ENCODE data around the gene FATE1. TPM values are rescaled to one million over a fixed set of nuclear protein-coding genes. Genes with fewer than 3 reads are reported as not detected.

FATE1 gene
- total and polyA plus RNA-seq, 2 experiments from 2014 or later = 0.15 TPM; not detected in 1

DNA sequence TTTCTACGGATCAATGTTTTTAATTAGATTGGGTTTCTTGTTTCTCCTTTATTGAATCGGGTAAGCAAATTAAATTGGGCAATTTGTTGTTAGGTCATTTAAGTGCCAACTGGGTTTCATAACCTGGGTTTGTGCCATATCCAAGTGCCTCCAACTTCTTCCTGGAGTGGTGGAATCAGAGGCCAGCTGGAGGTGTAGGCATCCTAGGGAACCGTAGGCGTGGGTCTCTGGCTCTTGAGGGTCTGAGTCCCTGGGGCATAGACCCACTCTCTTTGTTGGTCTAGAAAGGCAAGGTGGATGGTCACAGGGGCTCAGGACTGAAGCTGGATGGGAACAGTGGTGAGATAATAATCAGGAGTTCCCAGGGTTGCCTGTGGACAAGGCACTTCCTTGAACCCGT lies 37.0 kb downstream of the FATE1 start:
- TF ChIP-seq, protein P1, sequence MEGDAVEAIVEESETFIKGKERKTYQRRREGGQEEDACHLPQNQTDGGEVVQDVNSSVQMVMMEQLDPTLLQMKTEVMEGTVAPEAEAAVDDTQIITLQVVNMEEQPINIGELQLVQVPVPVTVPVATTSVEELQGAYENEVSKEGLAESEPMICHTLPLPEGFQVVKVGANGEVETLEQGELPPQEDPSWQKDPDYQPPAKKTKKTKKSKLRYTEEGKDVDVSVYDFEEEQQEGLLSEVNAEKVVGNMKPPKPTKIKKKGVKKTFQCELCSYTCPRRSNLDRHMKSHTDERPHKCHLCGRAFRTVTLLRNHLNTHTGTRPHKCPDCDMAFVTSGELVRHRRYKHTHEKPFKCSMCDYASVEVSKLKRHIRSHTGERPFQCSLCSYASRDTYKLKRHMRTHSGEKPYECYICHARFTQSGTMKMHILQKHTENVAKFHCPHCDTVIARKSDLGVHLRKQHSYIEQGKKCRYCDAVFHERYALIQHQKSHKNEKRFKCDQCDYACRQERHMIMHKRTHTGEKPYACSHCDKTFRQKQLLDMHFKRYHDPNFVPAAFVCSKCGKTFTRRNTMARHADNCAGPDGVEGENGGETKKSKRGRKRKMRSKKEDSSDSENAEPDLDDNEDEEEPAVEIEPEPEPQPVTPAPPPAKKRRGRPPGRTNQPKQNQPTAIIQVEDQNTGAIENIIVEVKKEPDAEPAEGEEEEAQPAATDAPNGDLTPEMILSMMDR (IDR thresholded peaks at IDR 0.05; ENCODE audit: low read depth, low read length) = no peak
- no peak overlapping the region for H3K27ac ChIP-seq
- H3K36me3 ChIP-seq = no peaks in the 10 kb centered on the region
- no peaks in the 10 kb centered on the region for H3K4me1 ChIP-seq (ENCODE audit: low read depth)
- no peak overlapping the region for H3K4me3 ChIP-seq
- no peaks in the 10 kb centered on the region for H3K27me3 ChIP-seq
- DNase-seq (ENCODE audit: low read depth in 1 of 2, low spot score in 1 of 2) = no peak
- H3K9me3 ChIP-seq (ENCODE audit: low read depth) = no peaks in the 10 kb centered on the region

DNA sequence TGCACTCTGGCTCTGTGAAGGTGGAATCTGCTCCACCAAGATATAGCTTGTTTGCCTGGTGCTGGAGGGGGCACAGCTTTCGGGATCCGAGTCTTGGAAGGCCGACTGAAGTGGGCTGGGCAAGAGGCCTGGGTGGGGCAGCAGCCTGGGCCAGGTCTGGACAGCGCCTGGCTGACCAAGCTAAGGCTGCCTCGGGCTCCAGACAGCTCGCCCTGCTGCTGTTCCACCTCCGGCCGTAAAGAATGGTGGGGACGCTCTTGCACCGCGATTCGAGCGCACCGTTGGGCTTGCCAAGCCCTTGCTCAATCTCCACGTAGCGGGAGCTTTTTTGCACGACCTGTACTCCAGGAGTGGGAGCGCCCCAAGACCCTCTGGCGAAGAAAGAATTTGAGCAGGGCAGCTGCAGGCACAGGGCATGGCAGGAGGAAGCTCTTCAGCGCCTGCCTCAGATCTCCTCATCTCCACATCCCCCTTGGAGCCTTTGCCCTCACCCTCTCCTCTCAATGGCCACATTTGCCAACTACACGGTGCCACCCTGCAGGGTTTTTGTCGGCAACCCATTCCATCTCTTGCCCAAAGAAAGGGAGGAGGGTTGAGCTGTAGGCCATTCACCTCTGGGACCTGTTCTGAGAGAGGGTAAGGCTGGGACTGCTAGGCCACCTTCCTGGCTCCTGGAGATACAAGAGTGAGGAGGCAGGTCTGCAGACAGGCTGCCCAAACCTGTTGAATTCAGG lies 37.6 kb downstream of the FATE1 start:
- Histone ChIP-seq H3K27ac (no peak overlapping the region), H3K4me3 (no peak overlapping the region), H3K4me1 (ENCODE audit: low read depth) (no peaks in the 10 kb centered on the region), H3K36me3 (no peaks in the 10 kb centered on the region), H3K27me3 (no peaks in the 10 kb centered on the region), H3K9me3 (ENCODE audit: low read depth) (no peaks in the 10 kb centered on the region)
- TF ChIP-seq, protein P1 (IDR thresholded peaks at IDR 0.05; ENCODE audit: low read depth, low read length) = peak; percentile 78
- peak; percentile 68 to 73 for DNase-seq (ENCODE audit: low read depth in 1 of 2, low spot score in 1 of 2)

DNA sequence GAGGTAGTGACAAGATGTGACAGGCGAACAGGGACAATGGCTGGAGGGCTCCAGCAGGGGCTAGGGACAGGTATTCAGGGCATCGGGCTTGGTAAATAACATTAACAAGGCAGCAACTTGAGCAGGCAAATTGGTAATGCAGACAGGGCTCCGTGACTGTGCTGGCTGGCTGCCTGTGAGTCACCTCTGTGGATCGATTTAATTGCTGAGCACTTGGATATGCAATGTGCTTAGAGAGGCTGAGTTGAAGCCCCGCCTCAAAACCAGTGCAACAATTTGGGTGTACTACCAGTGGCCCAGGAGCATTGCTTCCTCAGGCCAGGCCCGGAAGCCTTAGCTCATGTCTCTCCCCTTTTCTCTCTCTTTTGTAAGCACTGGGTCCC lies 38.2 kb downstream of the FATE1 start:
- no peaks in the 10 kb centered on the region for H3K9me3 ChIP-seq (ENCODE audit: low read depth)
- no peaks in the 10 kb centered on the region for H3K36me3 ChIP-seq
- H3K27ac ChIP-seq = no peak overlapping the region
- no peaks in the 10 kb centered on the region for H3K4me1 ChIP-seq (ENCODE audit: low read depth)
- peak in 1 of 2 donors; percentile 24 for DNase-seq (ENCODE audit: low read depth in 1 of 2, low spot score in 1 of 2)
- no peak overlapping the region for H3K4me3 ChIP-seq
- H3K27me3 ChIP-seq = no peaks in the 10 kb centered on the region
- TF ChIP-seq, protein P1 (IDR thresholded peaks at IDR 0.05; ENCODE audit: low read depth, low read length) = no peak

DNA sequence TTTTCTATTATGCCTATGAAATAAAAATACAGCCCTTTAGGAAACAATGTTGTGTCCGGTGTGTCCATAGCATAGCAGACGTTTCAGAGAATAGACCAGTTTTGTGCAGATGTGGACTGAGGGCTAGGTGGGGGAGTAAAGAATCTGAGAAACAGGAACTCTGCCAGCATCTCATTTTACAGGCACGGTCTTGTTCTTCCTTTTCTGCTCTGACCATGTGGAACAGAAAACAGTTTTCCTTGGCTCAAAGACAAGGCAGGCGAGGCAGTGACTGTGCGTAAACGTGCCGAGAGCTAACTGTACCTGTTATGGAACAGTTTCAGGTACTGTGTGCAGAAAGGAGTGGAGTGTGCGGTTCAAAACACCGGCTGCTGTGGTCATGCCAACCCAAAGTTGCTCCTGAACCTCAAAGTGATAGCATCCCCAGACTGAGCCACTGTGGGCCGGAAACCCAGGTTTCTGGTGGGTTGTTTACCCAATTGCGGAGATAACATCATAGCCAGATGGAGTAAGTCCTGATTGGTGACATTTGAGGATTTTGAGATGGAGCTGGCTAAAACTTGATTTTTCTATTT lies 38.9 kb downstream of the FATE1 start:
- no peak overlapping the region for H3K4me3 ChIP-seq
- no peaks in the 10 kb centered on the region for H3K9me3 ChIP-seq (ENCODE audit: low read depth)
- TF ChIP-seq, protein P1 (IDR thresholded peaks at IDR 0.05; ENCODE audit: low read depth, low read length) = no peak
- no peaks in the 10 kb centered on the region for H3K36me3 ChIP-seq
- H3K27ac ChIP-seq = no peak overlapping the region
- DNase-seq (ENCODE audit: low read depth in 1 of 2, low spot score in 1 of 2) = peak in 1 of 2 donors; percentile 57
- H3K4me1 ChIP-seq (ENCODE audit: low read depth) = no peaks in the 10 kb centered on the region
- H3K27me3 ChIP-seq = no peaks in the 10 kb centered on the region

DNA sequence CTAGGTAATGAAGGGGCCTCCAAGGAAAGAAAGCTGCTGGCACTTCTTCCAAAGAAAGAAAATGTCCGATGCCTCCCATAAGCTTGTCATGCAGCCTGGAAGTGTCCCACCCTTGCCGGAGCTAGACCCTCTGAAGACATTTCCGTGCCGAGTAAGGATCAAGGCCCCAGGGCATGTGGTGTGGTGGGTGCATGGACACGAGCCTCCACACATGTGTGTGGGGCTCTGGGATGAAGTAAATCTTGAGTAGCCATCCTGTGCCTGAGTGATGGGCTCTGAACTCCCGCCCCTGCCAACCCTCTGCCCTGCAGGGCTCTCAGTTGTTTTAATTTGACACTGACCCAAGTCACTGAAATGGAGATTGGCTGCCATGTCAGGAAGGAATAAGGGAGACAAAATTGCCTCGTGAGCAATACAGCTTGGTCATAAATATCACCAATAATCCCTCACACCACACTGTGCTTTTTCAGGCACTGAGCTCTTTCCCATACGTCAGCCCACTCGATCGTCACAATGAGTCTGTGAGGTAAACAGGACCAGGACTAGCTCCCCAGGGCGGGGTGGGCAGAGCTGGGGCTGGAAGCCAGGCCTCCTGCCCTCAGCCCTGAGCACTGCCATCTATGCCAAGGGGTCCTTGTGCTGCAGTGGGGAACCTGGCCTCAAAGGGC lies 43.3 kb downstream of the FATE1 start:
- TF ChIP-seq, protein P1 (IDR thresholded peaks at IDR 0.05; ENCODE audit: low read depth, low read length) = no peak
- Histone ChIP-seq H3K27me3 (no peaks in the 10 kb centered on the region), H3K9me3 (ENCODE audit: low read depth) (no peaks in the 10 kb centered on the region), H3K4me1 (ENCODE audit: low read depth) (no peaks in the 10 kb centered on the region), H3K36me3 (no peaks in the 10 kb centered on the region), H3K27ac (no peak overlapping the region), H3K4me3 (no peak overlapping the region)
- DNase-seq (ENCODE audit: low read depth in 1 of 2, low spot score in 1 of 2) = no peak
